ENCODE measurements around the gene SLC38A3. TPM values are rescaled to one million over a fixed set of nuclear protein-coding genes. Genes with fewer than 3 reads are reported as not detected.

Gene SLC38A3
- polyA plus RNA-seq, 1 experiment = 0.22 TPM

DNA sequence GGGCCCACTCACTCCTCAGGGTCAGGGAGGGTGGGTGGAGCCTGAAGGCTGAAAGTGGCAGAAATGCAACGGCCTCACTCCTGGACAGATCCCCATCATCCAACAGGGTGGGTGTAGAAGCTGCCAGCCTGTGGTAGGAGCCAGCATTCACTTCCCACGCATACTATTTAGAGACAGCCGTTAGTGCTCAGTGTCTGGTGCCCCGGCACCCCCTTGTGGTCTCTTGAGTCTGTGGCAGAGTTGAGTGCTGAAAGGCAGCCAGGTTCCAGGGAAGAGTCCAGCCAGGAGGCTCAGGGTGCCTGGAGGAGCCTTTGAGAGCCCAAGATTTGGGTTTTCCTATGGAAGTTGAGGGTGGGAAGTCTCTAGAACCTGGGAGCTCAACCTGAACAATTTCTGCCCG, 15.8 kb upstream of the SLC38A3 start:
- DNase-seq (ENCODE audit: low read depth) = no peak
- ChIA-PET POLR2A (no interaction called here), CTCF (interaction anchor here (0.7 to 16.3 kb wide), 25 partner anchors 10 to 100 kb away, joined by 3 to 378 read pairs (median 5); partner anchors contain the start of genes GNAI2 and RBM5)
- peaks cover 5% of the 10 kb centered on the region for H3K27me3 ChIP-seq (ENCODE audit: control insufficient read depth, insufficient read depth, low read length)
- no peaks in the 10 kb centered on the region for H3K36me3 ChIP-seq (ENCODE audit: control insufficient read depth, insufficient read depth, low read length)
- no peak overlapping the region for H3K4me3 ChIP-seq (ENCODE audit: low read depth, low read length)
- TF ChIP-seq, protein P1, sequence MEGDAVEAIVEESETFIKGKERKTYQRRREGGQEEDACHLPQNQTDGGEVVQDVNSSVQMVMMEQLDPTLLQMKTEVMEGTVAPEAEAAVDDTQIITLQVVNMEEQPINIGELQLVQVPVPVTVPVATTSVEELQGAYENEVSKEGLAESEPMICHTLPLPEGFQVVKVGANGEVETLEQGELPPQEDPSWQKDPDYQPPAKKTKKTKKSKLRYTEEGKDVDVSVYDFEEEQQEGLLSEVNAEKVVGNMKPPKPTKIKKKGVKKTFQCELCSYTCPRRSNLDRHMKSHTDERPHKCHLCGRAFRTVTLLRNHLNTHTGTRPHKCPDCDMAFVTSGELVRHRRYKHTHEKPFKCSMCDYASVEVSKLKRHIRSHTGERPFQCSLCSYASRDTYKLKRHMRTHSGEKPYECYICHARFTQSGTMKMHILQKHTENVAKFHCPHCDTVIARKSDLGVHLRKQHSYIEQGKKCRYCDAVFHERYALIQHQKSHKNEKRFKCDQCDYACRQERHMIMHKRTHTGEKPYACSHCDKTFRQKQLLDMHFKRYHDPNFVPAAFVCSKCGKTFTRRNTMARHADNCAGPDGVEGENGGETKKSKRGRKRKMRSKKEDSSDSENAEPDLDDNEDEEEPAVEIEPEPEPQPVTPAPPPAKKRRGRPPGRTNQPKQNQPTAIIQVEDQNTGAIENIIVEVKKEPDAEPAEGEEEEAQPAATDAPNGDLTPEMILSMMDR (IDR thresholded peaks at IDR 0.05; ENCODE audit: insufficient read depth, low read depth, low read length) = peak; percentile 93

DNA sequence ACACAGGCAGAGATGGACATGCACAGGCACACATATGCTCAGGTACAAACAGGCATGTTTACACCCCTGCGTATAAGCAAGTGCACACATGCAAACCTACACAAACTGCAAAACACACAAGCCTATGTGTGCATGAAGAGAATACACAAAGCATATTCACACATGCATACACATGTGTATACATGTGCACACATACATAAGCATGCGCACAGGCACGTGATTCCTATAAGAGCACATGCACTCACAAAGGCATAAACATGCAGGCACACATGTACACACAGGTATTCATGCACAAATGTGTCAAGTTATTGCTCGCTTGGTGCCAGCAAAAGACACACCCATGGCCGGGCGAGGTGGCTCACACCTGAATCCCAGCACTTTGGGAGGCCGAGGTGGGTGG, 15.1 kb upstream of the SLC38A3 start:
- POLR2A ChIA-PET = no interaction called here
- no peaks in the 10 kb centered on the region for H3K36me3 ChIP-seq (ENCODE audit: control insufficient read depth, insufficient read depth, low read length)
- peaks cover 5% of the 10 kb centered on the region for H3K27me3 ChIP-seq (ENCODE audit: control insufficient read depth, insufficient read depth, low read length)
- no peak overlapping the region for H3K4me3 ChIP-seq (ENCODE audit: low read depth, low read length)
- TF ChIP-seq, protein P1 (IDR thresholded peaks at IDR 0.05; ENCODE audit: insufficient read depth, low read depth, low read length) = no peak
- CTCF ChIA-PET = interaction anchor here (0.5 to 16.3 kb wide), 24 partner anchors 18 to 387 kb away, joined by 3 to 378 read pairs (median 4); partner anchors contain the start of genes GNAI2, INKA1 and RBM5
- no peak for DNase-seq (ENCODE audit: low read depth)

DNA sequence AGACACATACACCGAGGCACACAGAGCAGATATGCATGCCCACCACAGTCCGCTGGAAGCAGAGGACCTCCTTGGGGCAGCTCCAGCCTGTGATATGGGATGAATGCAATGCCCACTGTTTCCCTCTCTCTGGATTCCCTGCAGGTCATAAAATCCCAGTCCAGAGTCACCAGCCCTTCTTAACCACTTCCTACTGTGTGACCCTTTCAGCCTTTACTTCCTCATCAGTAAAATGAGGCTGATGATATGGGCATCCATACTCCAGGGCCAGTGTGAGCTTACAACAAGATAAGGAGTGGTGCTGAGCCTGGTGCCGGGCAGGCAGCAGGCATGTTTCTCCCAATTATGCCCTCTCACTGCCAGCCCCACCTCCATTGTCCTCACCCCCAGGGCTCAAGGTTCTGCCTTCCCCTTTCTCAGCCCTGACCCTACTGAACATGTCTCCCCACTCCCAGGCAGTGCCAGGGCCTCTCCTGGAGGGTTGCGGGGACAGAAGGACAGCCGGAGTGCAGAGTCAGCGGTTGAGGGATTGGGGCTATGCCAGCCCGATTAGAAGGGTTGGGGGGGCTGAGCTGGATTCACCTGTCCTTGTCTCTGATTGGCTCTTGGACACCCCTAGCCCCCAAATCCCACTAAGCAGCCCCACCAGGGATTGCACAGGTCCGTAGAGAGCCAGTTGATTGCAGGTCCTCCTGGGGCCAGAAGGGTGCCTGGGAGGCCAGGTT, 14.0 kb upstream of the SLC38A3 start, which contains the start of gene GNAT1:
Gene GNAT1 (plus strand): TSS at position 675 of the 725 bp plus-strand sequence. CDS start 116 bp downstream, outside the sequence.
- TF ChIP-seq, protein P1 (IDR thresholded peaks at IDR 0.05; ENCODE audit: insufficient read depth, low read depth, low read length) = no peak
- CTCF ChIA-PET = interaction anchor here (0.6 to 16.3 kb wide), 15 partner anchors 9 to 388 kb away, joined by 3 to 378 read pairs (median 6); partner anchors contain the start of genes GNAI2, INKA1 and SLC38A3

GRCh38 chr3:50192124-50192523, 12.9 kb upstream of the SLC38A3 start:
- ChIA-PET CTCF (interaction anchor here (0.6 to 16.3 kb wide), 20 partner anchors 9 to 132 kb away, joined by 3 to 378 read pairs (median 6); partner anchors contain the start of genes GNAI2, SEMA3B and SLC38A3), POLR2A (no interaction called here)
- no peaks in the 10 kb centered on the region for H3K36me3 ChIP-seq (ENCODE audit: control insufficient read depth, insufficient read depth, low read length)
- no peak overlapping the region for H3K4me3 ChIP-seq (ENCODE audit: low read depth, low read length)
- peaks cover 10% of the 10 kb centered on the region for H3K27me3 ChIP-seq (ENCODE audit: control insufficient read depth, insufficient read depth, low read length)
- DNase-seq (ENCODE audit: low read depth) = no peak
- TF ChIP-seq, protein P1 (IDR thresholded peaks at IDR 0.05; ENCODE audit: insufficient read depth, low read depth, low read length) = no peak

More for the DNA sequence above, 14.0 kb upstream of the SLC38A3 start, which contains the start of gene GNAT1:
- Histone ChIP-seq H3K4me3 (ENCODE audit: low read depth, low read length) (no peak within 1 kb of the TSS), H3K27me3 (ENCODE audit: control insufficient read depth, insufficient read depth, low read length) (peaks cover 8% of the 10 kb centered on the region), H3K36me3 (ENCODE audit: control insufficient read depth, insufficient read depth, low read length) (no peaks in the 10 kb centered on the region)
- DNase-seq (ENCODE audit: low read depth) = no peak
- POLR2A ChIA-PET = no interaction called here

DNA sequence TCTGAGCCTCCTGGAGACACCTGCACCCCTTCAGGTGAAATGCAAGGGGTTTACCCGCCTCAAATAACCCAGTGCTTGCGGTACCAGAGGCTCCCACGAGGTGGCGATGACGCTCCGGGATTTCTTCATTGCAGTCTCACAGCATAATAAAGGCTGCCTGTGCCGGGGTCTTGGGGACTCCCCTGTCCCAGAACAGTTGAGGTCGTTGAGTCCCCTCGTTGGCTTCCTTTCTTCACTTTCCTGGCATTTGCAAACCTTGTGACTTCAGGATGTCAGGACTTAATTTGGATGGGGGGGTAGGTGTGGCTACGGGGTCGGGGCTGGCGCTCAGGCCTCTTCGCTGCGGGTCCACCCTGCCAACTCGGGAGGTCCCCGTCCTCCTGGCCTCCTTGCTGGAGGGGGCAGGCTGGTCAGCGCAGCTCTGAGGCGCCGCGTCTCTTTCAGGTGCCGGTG, 12.4 kb upstream of the SLC38A3 start:
- TF ChIP-seq, protein P1 (IDR thresholded peaks at IDR 0.05; ENCODE audit: insufficient read depth, low read depth, low read length) = peak; percentile 92
- DNase-seq (ENCODE audit: low read depth) = no peak
- ChIA-PET CTCF (interaction anchor here (0.6 to 16.3 kb wide), 24 partner anchors 10 to 135 kb away, joined by 3 to 378 read pairs (median 6); partner anchors contain the start of genes GNAI2, LSMEM2, SEMA3B and SLC38A3), POLR2A (no interaction called here)
- Histone ChIP-seq H3K4me3 (ENCODE audit: low read depth, low read length) (no peak overlapping the region), H3K36me3 (ENCODE audit: control insufficient read depth, insufficient read depth, low read length) (no peaks in the 10 kb centered on the region), H3K27me3 (ENCODE audit: control insufficient read depth, insufficient read depth, low read length) (peaks cover 10% of the 10 kb centered on the region)

Data from BJ (cell line).